SK-N-SH treated with all-trans-retinoic acid at 6 μM for 48 hours (cell line): ENCODE data around the gene FANCL.

Experiments
- ATAC-seq: fragments of 200-7000 bp; cut with Tn5 transposase; 3 replicates; pipeline ENCODE4 v1.9.1; 2020; ENCODE audit warnings: mild to moderate bottlenecking, moderate library complexity
- ARNTL ChIP-seq: fragments of 450-650 bp; formaldehyde crosslinking; IDR thresholded peaks from 2 replicates; pipeline ENCODE4 v1.5.0; 2020; ENCODE audit warnings: low read depth, mild to moderate bottlenecking, moderate library complexity, borderline replicate concordance
- BACH2 ChIP-seq: fragments of 250-450 bp; sonication (Bioruptor Pico); IDR thresholded peaks from 2 replicates; pipeline ENCODE4 v1.9.0; 2021; ENCODE audit warnings: mild to moderate bottlenecking, borderline replicate concordance
- CREB5 ChIP-seq: fragments of 250-450 bp; sonication (Bioruptor Pico); IDR thresholded peaks from 2 replicates; pipeline ENCODE4 v1.5.1; 2020; ENCODE audit warnings: low read depth, mild to moderate bottlenecking, moderate library complexity
- CSDC2 ChIP-seq: fragments of 250-450 bp; sonication (Bioruptor Pico); IDR thresholded peaks from 2 replicates; pipeline ENCODE4 v1.5.0; 2020; ENCODE audit warnings: mild to moderate bottlenecking, moderate library complexity
- CSRNP3 ChIP-seq: fragments of 250-450 bp; sonication (Bioruptor Pico); IDR thresholded peaks from 2 replicates; pipeline ENCODE4 v1.5.1; 2021; ENCODE audit warnings: mild to moderate bottlenecking, moderate library complexity
- ISL1 ChIP-seq: fragments of 250-450 bp; sonication (Bioruptor Pico); IDR thresholded peaks from 2 replicates; pipeline ENCODE4 v2.1.2; 2022; ENCODE audit warnings: mild to moderate bottlenecking, moderate library complexity
- PATZ1 ChIP-seq: fragments of 250-450 bp; sonication (Bioruptor Pico); IDR thresholded peaks from 2 replicates; pipeline ENCODE4 v1.8.0; 2020; ENCODE audit warnings: mild to moderate bottlenecking, moderate library complexity, borderline replicate concordance
- POU6F1 ChIP-seq: fragments of 250-450 bp; sonication (Bioruptor Pico); IDR thresholded peaks from 2 replicates; pipeline ENCODE4 v1.8.0; 2021; ENCODE audit warnings: low read depth, mild to moderate bottlenecking, moderate library complexity, borderline replicate concordance
- PPARA ChIP-seq: fragments of 250-450 bp; sonication (Bioruptor Pico); IDR thresholded peaks from 2 replicates; pipeline ENCODE4 v1.5.0; 2020; ENCODE audit warnings: mild to moderate bottlenecking, borderline replicate concordance
- RARB ChIP-seq: fragments of 250-450 bp; sonication (Bioruptor Pico); IDR thresholded peaks from 2 replicates; pipeline ENCODE4 v1.8.0; 2021; ENCODE audit warnings: mild to moderate bottlenecking, moderate library complexity
- SNAI2 ChIP-seq: fragments of 250-450 bp; sonication (Bioruptor Pico); IDR thresholded peaks from 2 replicates; pipeline ENCODE4 v1.5.0; 2020; ENCODE audit warnings: mild to moderate bottlenecking, moderate library complexity
- TCF4 ChIP-seq: fragments of 250-450 bp; sonication (Bioruptor Pico); IDR thresholded peaks from 2 replicates; pipeline ENCODE4 v1.8.0; 2021; ENCODE audit warnings: mild to moderate bottlenecking, moderate library complexity, borderline replicate concordance
- TOX ChIP-seq: fragments of 250-450 bp; sonication (Bioruptor Pico); IDR thresholded peaks from 2 replicates; pipeline ENCODE4 v1.8.0; 2021; ENCODE audit warnings: mild to moderate bottlenecking, moderate library complexity, borderline replicate concordance
- TSHZ2 ChIP-seq: fragments of 250-450 bp; sonication (Bioruptor Pico); IDR thresholded peaks from 2 replicates; pipeline ENCODE4 v1.5.0; 2020; ENCODE audit warnings: mild to moderate bottlenecking, moderate library complexity
- ZC3H10 ChIP-seq: fragments of 250-450 bp; sonication (Bioruptor Pico); IDR thresholded peaks from 2 replicates; pipeline ENCODE4 v1.5.1; 2021; ENCODE audit warnings: mild to moderate bottlenecking, moderate library complexity
- ZFP3 ChIP-seq: fragments of 250-450 bp; sonication (Bioruptor Pico); IDR thresholded peaks from 2 replicates; pipeline ENCODE4 v1.5.0; 2020; ENCODE audit warnings: mild to moderate bottlenecking, moderate library complexity
- ZNF70 ChIP-seq: fragments of 450-650 bp; formaldehyde crosslinking; IDR thresholded peaks from 2 replicates; pipeline ENCODE4 v1.5.0; 2020; ENCODE audit warnings: mild to moderate bottlenecking, moderate library complexity

FANCL gene

GRCh38 chr2:58137221-58137620, 103.9 kb downstream of the FANCL start:
- TF ChIP-seq CSRNP3 (CRISPR knock-in tag) (no peak), TOX (peak; percentile 71; the same call in 1 of the 2 replicates), CREB5 (CRISPR knock-in tag) (peak; percentile 73; the same call in 1 of the 2 replicates), ZC3H10 (no peak), ISL1 (CRISPR knock-in tag) (peak; percentile 25; the same call in 1 of the 2 replicates)
- TF ChIP-seq, all 23 proteins: peak for 3
- ATAC-seq = peak; percentile 70

- TF ChIP-seq SNAI2 (CRISPR knock-in tag) (no peak), TCF4 (no peak)
- no peak for ATAC-seq
These were observed 105.3 kb downstream of the FANCL start for GRCh38 chr2:58135861-58136260.

- TF ChIP-seq PPARA (CRISPR knock-in tag) (no peak), PATZ1 (CRISPR knock-in tag) (no peak), ZFP3 (CRISPR knock-in tag) (no peak), CSDC2 (no peak), RARB (CRISPR knock-in tag) (no peak), ISL1 (CRISPR knock-in tag) (no peak)
- no peak for ATAC-seq
These were observed 107.7 kb downstream of the FANCL start for GRCh38 chr2:58133395-58133794.

GRCh38 chr2:58131191-58132011, 109.7 kb downstream of the FANCL start:
- TF ChIP-seq ISL1 (CRISPR knock-in tag) = peak; percentile 33; the same call in 1 of the 2 replicates
- TF ChIP-seq TSHZ2 (CRISPR knock-in tag) = peak; percentile 80
- TF ChIP-seq CSDC2 = no peak
- peak; percentile 72 for TF ChIP-seq TCF4
- TF ChIP-seq ARNTL (CRISPR knock-in tag) = no peak
- no peak for TF ChIP-seq POU6F1 (CRISPR knock-in tag)
- no peak for TF ChIP-seq BACH2 (CRISPR knock-in tag)
- peak; percentile 83 for TF ChIP-seq ZNF70 (CRISPR knock-in tag)
- ATAC-seq = peak; percentile 92
